GM12872 (cell line): ENCODE results near the gene LIFR.

Source experiments
- CTCF ChIP-seq: IDR thresholded peaks from 3 replicates; pipeline ENCODE4 v1.5.1; 2011; ENCODE audit warnings: low read depth, mild to moderate bottlenecking, low read length, moderate library complexity; ENCODE audit not compliant: insufficient read depth

Gene LIFR

GRCh38 chr5:38451074-38451725 is 105.2 kb downstream of the LIFR start:
- TF ChIP-seq CTCF, result no peak

GRCh38 chr5:38450627-38451026 is 105.8 kb downstream of the LIFR start:
- TF ChIP-seq CTCF, result no peak

DNA sequence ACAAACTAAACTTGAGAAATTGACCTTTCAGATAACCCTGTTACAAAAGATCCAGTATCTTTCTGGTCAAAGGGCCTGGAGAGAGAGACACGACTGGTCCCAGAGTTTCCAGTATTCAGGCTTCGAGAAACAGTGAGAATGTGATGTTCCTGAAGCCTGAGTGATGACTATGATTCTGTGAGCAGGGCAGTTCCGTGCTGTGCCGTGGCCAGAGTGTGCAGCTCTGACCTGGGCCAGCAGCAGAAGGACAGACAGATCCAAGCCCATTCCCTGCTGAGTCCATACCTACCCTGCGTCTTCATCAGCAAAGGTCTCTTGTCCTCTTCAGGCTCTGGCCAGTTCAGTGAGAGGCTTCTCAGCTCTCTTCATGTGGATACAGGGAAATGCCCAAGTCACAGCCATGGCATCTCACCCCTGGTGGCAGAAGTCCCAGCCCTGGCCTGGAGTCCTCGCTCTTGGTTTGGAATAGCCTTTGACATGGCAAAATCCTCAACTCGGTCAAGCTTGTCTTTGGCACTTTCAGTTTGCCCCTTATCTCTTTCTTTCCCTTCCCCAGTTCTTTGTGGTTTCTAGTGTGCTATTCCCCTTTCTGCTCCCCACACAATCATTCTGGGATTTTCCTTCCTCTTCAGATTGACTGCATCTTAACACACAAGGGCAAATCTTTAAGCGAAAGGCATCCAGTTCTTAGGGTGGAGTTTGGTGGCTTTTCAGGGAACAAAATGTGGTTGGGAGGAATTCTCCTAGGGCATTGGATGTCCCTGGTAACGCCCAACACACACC is 107.7 kb downstream of the LIFR start:
- TF ChIP-seq CTCF, result no peak

GRCh38 chr5:38447786-38448185 is 108.7 kb downstream of the LIFR start:
- no peak for TF ChIP-seq CTCF

GRCh38 chr5:38447056-38447455 is 109.4 kb downstream of the LIFR start:
- TF ChIP-seq CTCF, result no peak

DNA sequence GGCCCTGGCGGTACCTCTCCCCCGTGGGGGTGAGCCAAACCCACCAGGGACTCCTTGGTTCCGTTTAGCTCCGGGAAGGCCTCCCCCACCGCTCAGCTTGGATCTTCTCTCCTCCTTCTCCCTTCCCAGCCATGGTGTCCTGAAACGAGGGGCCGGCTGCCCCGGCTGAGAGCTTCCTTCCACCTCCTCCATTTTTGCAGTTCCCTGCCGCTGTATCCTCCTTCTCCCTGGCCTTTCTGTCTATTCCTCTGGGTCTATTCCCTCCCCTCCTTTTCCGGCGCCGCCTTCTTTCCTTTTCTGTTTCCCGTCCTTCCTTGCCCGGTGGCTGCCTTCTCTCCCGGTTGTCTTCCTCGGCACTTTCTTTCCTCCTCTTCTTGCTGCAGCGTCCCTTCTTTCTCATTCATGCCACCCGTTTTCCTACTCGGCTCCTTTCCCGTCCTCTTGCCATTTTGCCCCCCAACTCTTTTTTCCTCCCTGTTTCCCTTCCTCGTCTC is 110.4 kb downstream of the LIFR start:
- no peak for TF ChIP-seq CTCF

DNA sequence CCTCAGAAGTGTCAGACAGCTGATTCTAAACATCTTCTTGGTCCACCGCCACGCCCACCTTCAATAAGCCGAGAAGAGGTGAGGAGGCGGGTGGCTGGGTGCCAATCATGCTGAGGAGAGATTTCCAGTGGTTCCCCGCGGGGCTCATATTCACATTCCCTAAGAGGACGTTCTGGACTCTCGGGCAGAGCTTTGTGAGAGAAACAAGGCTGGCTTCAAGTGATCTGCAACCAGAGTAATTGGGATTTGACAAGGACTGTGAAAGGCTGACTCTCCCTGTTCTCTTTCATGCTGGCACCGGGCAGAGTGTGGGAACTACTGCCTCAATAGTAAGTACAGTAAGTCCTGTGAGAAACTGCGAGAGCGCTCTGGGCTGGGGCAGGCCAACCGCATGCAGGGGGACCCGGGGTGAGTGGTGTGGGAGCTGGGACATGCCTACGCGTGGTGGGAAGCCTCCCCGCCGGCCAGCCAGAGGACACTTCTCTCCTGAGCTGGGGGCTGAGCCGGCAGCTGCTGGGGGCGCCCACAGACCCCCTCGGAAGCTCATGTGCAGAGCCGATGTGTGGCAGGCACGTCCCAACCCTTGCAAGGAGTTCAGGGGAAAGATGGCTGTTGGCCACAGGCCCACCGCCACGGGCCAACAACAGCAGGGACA is 110.9 kb downstream of the LIFR start:
- no peak for TF ChIP-seq CTCF
